ENCODE measurements around the gene SHF. TPM values are rescaled to one million over a fixed set of nuclear protein-coding genes. Genes with fewer than 3 reads are reported as not detected.

The SHF gene
- total and polyA plus RNA-seq, 2 experiments from 2014 or later, result 20.0 to 26.9 TPM

DNA sequence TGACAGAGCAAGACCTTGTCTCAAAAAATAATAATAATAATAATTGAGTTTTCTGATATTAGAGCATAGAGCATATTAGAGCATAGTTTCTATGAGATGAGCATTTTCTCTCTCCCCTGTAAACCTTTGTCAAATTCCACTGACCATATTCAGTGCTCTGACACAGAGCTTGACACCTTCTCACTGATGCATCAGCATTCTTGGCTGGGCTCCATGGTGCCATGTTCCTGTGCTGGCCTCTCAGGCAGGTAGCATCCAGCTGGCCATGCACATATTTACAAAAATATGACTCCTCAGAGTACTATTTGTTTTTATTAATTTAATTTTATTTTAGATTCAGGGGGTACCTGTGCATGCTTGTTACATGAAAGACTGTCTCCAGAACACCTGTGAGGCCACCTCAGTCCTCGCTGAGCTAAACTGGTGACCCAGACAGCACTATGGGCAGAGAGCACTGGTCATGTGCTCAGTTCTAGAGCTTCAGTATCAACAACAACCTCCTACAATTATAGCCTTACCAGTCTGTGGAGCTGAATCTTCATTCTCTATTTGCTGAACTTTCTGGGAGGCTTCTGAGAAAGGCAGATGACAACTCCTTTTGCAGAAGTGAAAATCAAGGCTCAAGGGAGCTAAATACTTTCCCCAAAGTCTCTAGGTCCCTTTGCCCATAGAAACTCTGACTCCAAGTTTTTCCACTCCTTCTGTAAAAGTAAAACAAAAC is 42.6 kb upstream of the SHF start:
- Histone ChIP-seq H3K4me1 (ENCODE audit: low read depth) (peaks cover 10% of the 10 kb centered on the region), H3K4me3 (no peak overlapping the region), H3K9me3 (ENCODE audit: low read depth) (no peaks in the 10 kb centered on the region), H3K36me3 (no peaks in the 10 kb centered on the region), H3K27me3 (no peaks in the 10 kb centered on the region), H3K27ac (no peak overlapping the region)
- DNase-seq (ENCODE audit: low read depth in 1 of 2, low spot score in 1 of 2), result no peak
- TF ChIP-seq, protein P1, sequence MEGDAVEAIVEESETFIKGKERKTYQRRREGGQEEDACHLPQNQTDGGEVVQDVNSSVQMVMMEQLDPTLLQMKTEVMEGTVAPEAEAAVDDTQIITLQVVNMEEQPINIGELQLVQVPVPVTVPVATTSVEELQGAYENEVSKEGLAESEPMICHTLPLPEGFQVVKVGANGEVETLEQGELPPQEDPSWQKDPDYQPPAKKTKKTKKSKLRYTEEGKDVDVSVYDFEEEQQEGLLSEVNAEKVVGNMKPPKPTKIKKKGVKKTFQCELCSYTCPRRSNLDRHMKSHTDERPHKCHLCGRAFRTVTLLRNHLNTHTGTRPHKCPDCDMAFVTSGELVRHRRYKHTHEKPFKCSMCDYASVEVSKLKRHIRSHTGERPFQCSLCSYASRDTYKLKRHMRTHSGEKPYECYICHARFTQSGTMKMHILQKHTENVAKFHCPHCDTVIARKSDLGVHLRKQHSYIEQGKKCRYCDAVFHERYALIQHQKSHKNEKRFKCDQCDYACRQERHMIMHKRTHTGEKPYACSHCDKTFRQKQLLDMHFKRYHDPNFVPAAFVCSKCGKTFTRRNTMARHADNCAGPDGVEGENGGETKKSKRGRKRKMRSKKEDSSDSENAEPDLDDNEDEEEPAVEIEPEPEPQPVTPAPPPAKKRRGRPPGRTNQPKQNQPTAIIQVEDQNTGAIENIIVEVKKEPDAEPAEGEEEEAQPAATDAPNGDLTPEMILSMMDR (IDR thresholded peaks at IDR 0.05; ENCODE audit: low read depth, low read length), result no peak

DNA sequence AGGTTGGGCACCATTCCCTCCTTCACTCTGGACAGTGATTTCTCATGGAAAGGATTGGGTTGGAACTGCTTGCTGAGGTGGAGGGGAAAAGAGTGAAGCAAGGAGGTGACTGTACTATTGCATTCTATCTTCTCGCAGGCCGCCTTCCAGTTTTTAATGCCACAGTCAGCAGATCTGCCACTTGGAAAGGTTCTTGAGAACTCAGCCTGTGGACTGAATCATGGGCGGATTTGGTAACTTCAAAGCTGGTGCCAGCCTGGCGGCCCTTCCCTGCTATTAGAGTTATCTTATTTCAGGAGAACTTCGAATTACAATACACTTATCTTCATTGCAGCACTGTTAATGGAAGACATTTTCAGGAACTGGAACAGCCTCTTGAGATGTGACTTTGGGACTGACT is 41.2 kb upstream of the SHF start:
- TF ChIP-seq, protein P1 (IDR thresholded peaks at IDR 0.05; ENCODE audit: low read depth, low read length), result no peak
- no peaks in the 10 kb centered on the region for H3K36me3 ChIP-seq
- DNase-seq (ENCODE audit: low read depth in 1 of 2, low spot score in 1 of 2), result no peak
- H3K4me1 ChIP-seq (ENCODE audit: low read depth), result peaks cover 10% of the 10 kb centered on the region
- no peak overlapping the region for H3K27ac ChIP-seq
- H3K27me3 ChIP-seq, result no peaks in the 10 kb centered on the region
- no peak overlapping the region for H3K4me3 ChIP-seq
- no peaks in the 10 kb centered on the region for H3K9me3 ChIP-seq (ENCODE audit: low read depth)

DNA sequence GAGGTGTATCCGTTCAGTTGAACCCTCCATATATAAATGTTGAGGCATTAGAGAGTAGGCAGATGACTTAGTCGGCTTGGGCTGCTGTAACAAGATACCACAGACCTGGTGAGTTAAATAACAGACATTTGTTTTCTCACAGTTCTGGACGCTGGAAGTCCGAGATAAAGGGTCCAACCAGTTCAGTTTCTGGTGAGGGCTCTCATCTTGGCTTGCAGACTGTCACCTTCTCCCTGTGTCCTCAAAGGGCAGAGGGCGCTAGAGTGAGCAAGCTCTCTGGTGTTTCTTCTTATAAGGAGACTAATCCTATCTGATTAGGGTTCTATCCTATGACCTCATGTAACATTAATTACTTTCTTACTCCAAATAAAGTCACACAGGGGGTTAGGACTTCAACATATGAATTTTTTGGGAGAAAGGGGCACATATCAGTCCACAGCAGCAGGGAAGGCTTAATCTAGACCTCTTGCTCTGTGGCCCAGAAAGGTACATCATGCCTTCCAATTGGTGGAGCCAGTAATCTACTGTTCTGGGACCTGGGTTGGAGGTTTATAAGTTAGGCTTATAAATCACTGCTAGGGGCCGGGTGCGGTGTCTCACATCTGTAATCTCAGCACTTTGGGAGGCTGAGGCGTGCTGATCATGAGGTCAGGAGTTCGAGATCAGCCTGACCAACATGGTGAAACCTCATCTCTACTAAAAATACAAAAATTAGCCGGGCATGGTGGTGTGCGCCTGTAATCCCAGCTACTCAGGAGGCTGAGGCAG is 37.9 kb upstream of the SHF start:
- Histone ChIP-seq H3K27ac (no peak overlapping the region), H3K4me1 (ENCODE audit: low read depth) (no peaks in the 10 kb centered on the region), H3K36me3 (no peaks in the 10 kb centered on the region), H3K27me3 (no peaks in the 10 kb centered on the region), H3K9me3 (ENCODE audit: low read depth) (no peaks in the 10 kb centered on the region), H3K4me3 (no peak overlapping the region)
- TF ChIP-seq, protein P1 (IDR thresholded peaks at IDR 0.05; ENCODE audit: low read depth, low read length), result no peak
- DNase-seq (ENCODE audit: low read depth in 1 of 2, low spot score in 1 of 2), result no peak

DNA sequence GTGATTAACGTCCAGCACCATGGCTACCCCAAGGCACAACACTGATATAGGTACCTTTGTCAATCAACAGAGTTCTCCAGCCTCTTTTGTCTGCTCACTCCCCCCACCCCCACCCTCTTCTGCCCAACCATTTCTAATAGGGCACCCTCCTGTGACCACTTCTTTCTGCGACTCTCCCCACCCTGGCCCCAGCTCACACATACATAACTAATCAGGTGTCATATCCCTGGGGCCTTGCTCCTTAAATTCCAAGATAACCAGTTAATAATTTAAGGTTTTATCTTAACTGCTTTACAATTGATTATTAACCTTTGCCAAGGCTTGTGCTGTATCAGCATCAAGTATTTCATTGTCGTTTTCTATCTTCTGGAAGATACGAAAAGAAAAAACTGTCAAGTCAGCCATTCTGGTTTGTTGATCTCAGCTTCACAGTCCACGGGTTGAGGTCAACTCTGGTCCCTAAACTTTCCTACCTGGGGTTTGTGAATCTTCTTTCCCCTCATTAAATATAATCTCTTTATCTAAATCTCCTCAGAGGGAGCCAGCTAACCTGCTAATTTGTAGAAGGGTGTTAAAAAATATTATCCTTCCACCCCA is 37.0 kb upstream of the SHF start:
- Histone ChIP-seq H3K4me3 (no peak overlapping the region), H3K27ac (no peak overlapping the region), H3K4me1 (ENCODE audit: low read depth) (no peaks in the 10 kb centered on the region), H3K9me3 (ENCODE audit: low read depth) (no peaks in the 10 kb centered on the region), H3K36me3 (no peaks in the 10 kb centered on the region), H3K27me3 (no peaks in the 10 kb centered on the region)
- DNase-seq (ENCODE audit: low read depth in 1 of 2, low spot score in 1 of 2), result no peak
- TF ChIP-seq, protein P1 (IDR thresholded peaks at IDR 0.05; ENCODE audit: low read depth, low read length), result no peak

DNA sequence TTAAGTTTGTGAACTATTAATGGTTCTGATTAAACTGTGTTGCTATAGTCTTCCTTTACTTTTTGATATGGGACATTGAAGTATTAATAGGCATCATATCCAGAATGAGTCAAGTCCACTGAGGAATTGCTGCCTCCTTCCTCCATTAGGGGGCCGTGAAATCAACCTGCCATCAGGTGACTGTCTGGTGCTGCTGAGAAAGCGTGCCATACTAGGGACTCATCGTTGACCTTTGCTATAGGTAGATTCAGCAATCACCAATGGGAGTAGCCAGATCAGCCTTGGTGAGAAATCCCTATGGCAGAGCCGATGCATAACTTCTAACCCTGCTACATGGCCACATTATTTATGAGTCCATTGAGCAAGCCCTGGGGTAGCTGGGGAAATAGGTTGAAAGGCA is 34.2 kb upstream of the SHF start:
- no peaks in the 10 kb centered on the region for H3K4me1 ChIP-seq (ENCODE audit: low read depth)
- TF ChIP-seq, protein P1 (IDR thresholded peaks at IDR 0.05; ENCODE audit: low read depth, low read length), result no peak
- no peaks in the 10 kb centered on the region for H3K27me3 ChIP-seq
- no peaks in the 10 kb centered on the region for H3K36me3 ChIP-seq
- H3K27ac ChIP-seq, result no peak overlapping the region
- no peak overlapping the region for H3K4me3 ChIP-seq
- H3K9me3 ChIP-seq (ENCODE audit: low read depth), result no peaks in the 10 kb centered on the region
- no peak for DNase-seq (ENCODE audit: low read depth in 1 of 2, low spot score in 1 of 2)
